B cell (primary cell): ENCODE data around the gene EDARADD. TPM values are rescaled to one million over a fixed set of nuclear protein-coding genes. Genes with fewer than 3 reads are reported as not detected.
A peak's percentile ranks its signal among the peaks of the same experiment; 100 is the strongest.

Experiments used
- ATAC-seq: fragments of 200-7000 bp; cut with Tn5 transposase; one replicate; pipeline ENCODE4 v1.10.0; 2021; ENCODE audit warnings: low read depth, mild to moderate bottlenecking, moderate number of reproducible peaks, moderate library complexity
- CTCF ChIA-PET: fragments of 350-600 bp; sonication (Branson Sonifier 250); formaldehyde crosslinking; loops from one replicate; lab custom pipeline; 2021; ENCODE audit warnings: antibody characterized with exemption, inconsistent platforms; lab: Charles Lee
- POLR2A ChIA-PET: fragments of 350-600 bp; sonication (Branson Sonifier 250); formaldehyde crosslinking; loops from one replicate; lab custom pipeline; 2021; ENCODE audit warnings: antibody characterized with exemption; lab: Charles Lee
- DNase-seq: peaks from one replicate; pipeline ENCODE4 v3.0.0; 2013
- H2AFZ ChIP-seq: 2 replicates; pipeline ENCODE4 v1.6.1; 2012; ENCODE audit warnings: mild to moderate bottlenecking, low read depth, low read length; ENCODE audit not compliant: insufficient read depth, poor library complexity, severe bottlenecking
- H3K27ac ChIP-seq, 2 donors: 1 replicate in 1 of 2; 2 replicates in 1 of 2; pipeline ENCODE4 v1.5.1; 2012 to 2013; ENCODE audit warnings: low read length in 2 of 2, mild to moderate bottlenecking in 2 of 2, moderate library complexity in 1 of 2
- H3K27me3 ChIP-seq, 4 experiments: fragments of 200-600 bp in 1 of 4; sonication (generic) in 1 of 4; replicated peaks in 1 of 4; 1 replicate in 2 of 4; 2 replicates in 2 of 4; pipeline versions ENCODE4 v1.6.1 to v1.7.0; 2013 to 2016; ENCODE audit warnings: low read length in 3 of 4, mild to moderate bottlenecking in 2 of 4, mixed read lengths in 1 of 4, moderate library complexity in 1 of 4; ENCODE audit not compliant: insufficient read depth in 4 of 4, control insufficient read depth in 3 of 4; ENCODE audit errors: control extremely low read depth in 1 of 4
- H3K36me3 ChIP-seq, 2 experiments: replicated peaks in 1 of 2; 1 replicate in 1 of 2; 2 replicates in 1 of 2; pipeline versions ENCODE4 v1.6.1 to v1.7.1; 2013; ENCODE audit warnings: low read length in 1 of 2; ENCODE audit not compliant: insufficient read depth in 2 of 2, control insufficient read depth in 1 of 2; ENCODE audit errors: control extremely low read depth in 1 of 2, extremely low read depth in 1 of 2
- H3K4me1 ChIP-seq, 2 donors: fragments of 200-600 bp in 1 of 2; sonication (generic) in 1 of 2; 1 replicate in 1 of 2; 2 replicates in 1 of 2; pipeline versions ENCODE4 v1.5.1 to v1.6.1; 2013 to 2017; ENCODE audit warnings: low read length in 2 of 2; ENCODE audit not compliant: control insufficient read depth in 2 of 2, insufficient read depth in 2 of 2
- H3K4me2 ChIP-seq: replicated peaks from 2 replicates; pipeline ENCODE3; 2012; ENCODE audit warnings: mild to moderate bottlenecking, low read depth, low read length; ENCODE audit not compliant: poor library complexity, severe bottlenecking
- H3K4me3 ChIP-seq, 5 experiments: fragments of 200-600 bp in 1 of 5; sonication (generic) in 1 of 5; 1 replicate in 3 of 5; 2 replicates in 2 of 5; pipeline versions ENCODE4 v1.5.1 to v1.7.0; 2011 to 2016; ENCODE audit warnings: low read length in 4 of 5, mild to moderate bottlenecking in 4 of 5, low read depth in 2 of 5, control low read depth in 1 of 5, moderate library complexity in 1 of 5; ENCODE audit not compliant: insufficient read depth in 1 of 5; ENCODE audit errors: control extremely low read depth in 1 of 5, extremely low read depth in 1 of 5
- H3K79me2 ChIP-seq: fragments of 200-600 bp; sonication (generic); one replicate; pipeline ENCODE4 v1.6.0; 2016; ENCODE audit warnings: low read length; ENCODE audit not compliant: control insufficient read depth, insufficient read depth
- H3K9ac ChIP-seq: fragments of 200-600 bp; sonication (generic); 2 replicates; pipeline ENCODE4 v1.6.1; 2017; ENCODE audit warnings: mild to moderate bottlenecking, low read length, moderate library complexity
- H3K9me3 ChIP-seq, 3 donors: one replicate each; pipeline versions ENCODE4 v1.6.1 to v1.7.1; 2013; ENCODE audit warnings: low read length in 2 of 3; ENCODE audit not compliant: control insufficient read depth in 2 of 3, insufficient read depth in 1 of 3; ENCODE audit errors: control extremely low read depth in 1 of 3
- H4K20me1 ChIP-seq: 2 replicates; pipeline ENCODE4 v1.6.0; 2012; ENCODE audit warnings: mild to moderate bottlenecking, low read length; ENCODE audit not compliant: insufficient read depth, control insufficient read depth, poor library complexity, severe bottlenecking
- H3K27ac Mint-ChIP-seq: one replicate; pipeline ENCODE4 v1.8.0; 2021; ENCODE audit warnings: mixed read lengths
- H3K27me3 Mint-ChIP-seq: one replicate; pipeline ENCODE4 v1.8.0; 2021; ENCODE audit warnings: mixed read lengths
- H3K4me1 Mint-ChIP-seq: one replicate; pipeline ENCODE4 v1.8.0; 2021; ENCODE audit warnings: mixed read lengths
- H3K4me3 Mint-ChIP-seq: one replicate; pipeline ENCODE4 v1.8.0; 2021; ENCODE audit warnings: mixed read lengths
- H3K9me3 Mint-ChIP-seq: one replicate; pipeline ENCODE4 v1.8.0; 2022; ENCODE audit warnings: mixed read lengths; ENCODE audit not compliant: insufficient read depth
- EZH2 ChIP-seq: IDR thresholded peaks from 2 replicates; pipeline ENCODE4 v1.6.1; 2012; ENCODE audit warnings: borderline replicate concordance, low read depth, mild to moderate bottlenecking, moderate library complexity, low read length; ENCODE audit not compliant: insufficient read depth, poor library complexity, severe bottlenecking
- WGBS: methylation state at CpG from one replicate; pipeline ENCODE4 v1.1.5; 2013; ENCODE audit warnings: missing lambda C conversion rate; ENCODE audit not compliant: insufficient coverage; 5-methylcytosine and 5-hydroxymethylcytosine counted together
- intact Hi-C: fragments of 100-400 bp; cut with micrococcal nuclease; formaldehyde crosslinking; loops from one replicate; pipeline ENCODE4 v1.10.0; 2022
- polyA plus RNA-seq: library from polyadenylated mRNA; depleted of rRNA; stranded (reverse); fragments of >200 nt; gene quantifications from 2 replicates; pipeline ENCODE4 v1.2.3, GENCODE V29; 2012
- total RNA-seq, 2 donors: library from RNA; stranded (reverse); fragments of 120-200 nt in 1 of 2; gene quantifications; 1 replicate in 1 of 2; 2 replicates in 1 of 2; pipeline versions ENCODE4 v1.2.3 to v1.2.4, GENCODE V29; 2013 to 2022
- TF ChIP-seq, protein P1 (sequence below): fragments of 200-600 bp; IDR thresholded peaks from one replicate; pipeline ENCODE4 v1.8.0; 2022; ENCODE audit warnings: antibody characterized with exemption, mild to moderate bottlenecking

EDARADD gene
- total and polyA plus RNA-seq, 2 donors (not counting 1 experiment from before 2014, with no cell fraction given): 0.15 TPM; not detected in 1

DNA sequence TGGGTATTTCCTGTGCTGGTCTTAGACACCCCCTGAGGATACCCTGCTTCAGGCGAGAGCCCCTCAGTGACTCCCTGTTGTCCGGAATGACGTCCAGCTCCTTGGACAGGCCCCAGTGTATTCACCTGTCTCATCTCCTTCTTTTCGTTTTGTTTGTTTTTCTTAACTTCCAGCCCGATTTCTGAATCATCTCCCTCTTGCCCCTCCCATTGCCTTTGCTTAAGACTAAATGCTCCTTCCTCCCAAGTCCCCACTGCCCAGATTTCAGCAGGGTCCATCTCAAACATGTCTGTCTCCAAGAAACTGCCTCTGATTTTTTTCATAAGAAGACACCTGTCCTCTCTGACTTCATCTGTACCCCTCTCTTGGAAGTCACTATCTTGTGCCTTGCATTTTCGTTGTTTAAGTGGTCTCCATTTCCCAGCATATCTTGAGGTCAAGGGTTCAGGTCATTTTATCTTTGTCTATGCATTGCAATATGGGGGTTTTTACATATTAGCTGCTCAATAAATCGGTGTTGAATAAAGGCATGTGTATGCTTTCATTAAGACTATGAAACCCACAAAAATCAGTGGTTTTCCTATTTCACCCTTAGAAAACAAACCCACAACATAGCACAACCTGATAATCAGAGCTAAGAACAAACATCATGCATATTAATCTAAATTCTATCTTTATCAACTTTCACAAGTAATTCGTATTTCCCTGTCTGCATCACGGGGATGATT lies 71.3 kb downstream of the EDARADD start:
- no peak overlapping the region for H3K27ac ChIP-seq
- H3K9me3 ChIP-seq: no peaks in the 10 kb centered on the region
- DNase-seq (no peak), ATAC-seq (no peak)
- no peaks in the 10 kb centered on the region for H3K36me3 ChIP-seq
- H3K4me2 ChIP-seq: peak overlapping the region; percentile 50
- H3K4me3 Mint-ChIP-seq: peak overlapping the region; percentile 58
- peaks cover 22% of the 10 kb centered on the region in 2 donors for H3K4me1 ChIP-seq
- no peaks in the 10 kb centered on the region for H4K20me1 ChIP-seq
- peaks cover 60% of the 10 kb centered on the region for H3K27me3 Mint-ChIP-seq
- intact Hi-C loops: no loop called here
- no peak for TF ChIP-seq EZH2
- TF ChIP-seq, protein P1, sequence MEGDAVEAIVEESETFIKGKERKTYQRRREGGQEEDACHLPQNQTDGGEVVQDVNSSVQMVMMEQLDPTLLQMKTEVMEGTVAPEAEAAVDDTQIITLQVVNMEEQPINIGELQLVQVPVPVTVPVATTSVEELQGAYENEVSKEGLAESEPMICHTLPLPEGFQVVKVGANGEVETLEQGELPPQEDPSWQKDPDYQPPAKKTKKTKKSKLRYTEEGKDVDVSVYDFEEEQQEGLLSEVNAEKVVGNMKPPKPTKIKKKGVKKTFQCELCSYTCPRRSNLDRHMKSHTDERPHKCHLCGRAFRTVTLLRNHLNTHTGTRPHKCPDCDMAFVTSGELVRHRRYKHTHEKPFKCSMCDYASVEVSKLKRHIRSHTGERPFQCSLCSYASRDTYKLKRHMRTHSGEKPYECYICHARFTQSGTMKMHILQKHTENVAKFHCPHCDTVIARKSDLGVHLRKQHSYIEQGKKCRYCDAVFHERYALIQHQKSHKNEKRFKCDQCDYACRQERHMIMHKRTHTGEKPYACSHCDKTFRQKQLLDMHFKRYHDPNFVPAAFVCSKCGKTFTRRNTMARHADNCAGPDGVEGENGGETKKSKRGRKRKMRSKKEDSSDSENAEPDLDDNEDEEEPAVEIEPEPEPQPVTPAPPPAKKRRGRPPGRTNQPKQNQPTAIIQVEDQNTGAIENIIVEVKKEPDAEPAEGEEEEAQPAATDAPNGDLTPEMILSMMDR: no peak
- H3K27ac Mint-ChIP-seq: no peak overlapping the region
- CTCF ChIA-PET: interaction anchor here (0.5 kb wide), 1 partner anchor 29 kb away, joined by 3 read pairs; no protein-coding TSS in a partner anchor
- H3K9ac ChIP-seq: no peak overlapping the region
- no peak overlapping the region for H3K4me3 ChIP-seq
- POLR2A ChIA-PET: no interaction called here
- peaks cover 21% of the 10 kb centered on the region for H3K4me1 Mint-ChIP-seq
- no peaks in the 10 kb centered on the region for H3K79me2 ChIP-seq
- H3K27me3 ChIP-seq: peaks cover 0 to 30% (median 9%) of the 10 kb centered on the region in 4 experiments
- 86% methylated on average over 6 of the region's 9 CpGs for WGBS
- no peaks in the 10 kb centered on the region for H3K9me3 Mint-ChIP-seq
- no peak overlapping the region for H2AFZ ChIP-seq

DNA sequence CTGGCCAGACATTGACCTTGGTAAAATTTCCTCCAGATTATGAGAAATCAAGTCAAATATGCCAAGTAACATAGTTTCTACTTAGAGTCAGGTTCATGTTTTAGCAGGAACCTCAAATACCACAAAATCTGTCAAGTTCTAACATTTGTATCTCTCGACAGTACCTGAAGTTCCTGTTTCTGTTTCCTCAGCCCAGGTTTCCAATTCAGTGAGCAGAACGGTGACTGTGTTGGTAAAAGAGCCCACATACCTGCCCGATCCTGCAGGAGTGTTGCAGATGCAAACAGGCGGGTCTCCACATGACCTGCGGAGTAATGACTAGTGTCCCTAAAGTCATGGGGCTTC lies 71.8 kb downstream of the EDARADD start:
- Histone ChIP-seq H3K4me2 (peak overlapping the region; percentile 50), H4K20me1 (no peaks in the 10 kb centered on the region), H3K4me3 (no peak overlapping the region), H2AFZ (no peak overlapping the region), H3K4me1 (peaks cover 22% of the 10 kb centered on the region in 2 donors), H3K27me3 (peaks cover 0 to 30% (median 9%) of the 10 kb centered on the region in 4 experiments), H3K36me3 (no peaks in the 10 kb centered on the region), H3K27ac (no peak overlapping the region), H3K9me3 (no peaks in the 10 kb centered on the region), H3K79me2 (no peaks in the 10 kb centered on the region), H3K9ac (no peak overlapping the region)
- H3K4me1 Mint-ChIP-seq: peaks cover 21% of the 10 kb centered on the region
- no peak overlapping the region for H3K27ac Mint-ChIP-seq
- TF ChIP-seq, protein P1: no peak
- TF ChIP-seq EZH2: no peak
- H3K9me3 Mint-ChIP-seq: no peaks in the 10 kb centered on the region
- intact Hi-C loops: no loop called here
- ChIA-PET POLR2A (no interaction called here), CTCF (no interaction called here)
- peaks cover 58% of the 10 kb centered on the region for H3K27me3 Mint-ChIP-seq
- 10% methylated on average over 2 of the region's 5 CpGs for WGBS
- peak; percentile 56 for ATAC-seq
- H3K4me3 Mint-ChIP-seq: peak overlapping the region; percentile 58
- peak; percentile 64 for DNase-seq
